NCI-H187 treated with DMSO at 0.1 percent for 48 hours (cell line): ENCODE measurements around the gene GFER.
"Not testable (repeated sequence)": the region's sequence is repeated elsewhere in the genome, so short reads cannot be mapped to it uniquely, and the experiment has no call there.

Source experiments
- DNase-seq: peaks from one replicate; lab custom pipeline; 2025; lab: John Stamatoyannopoulos, UW

The GFER gene

DNA sequence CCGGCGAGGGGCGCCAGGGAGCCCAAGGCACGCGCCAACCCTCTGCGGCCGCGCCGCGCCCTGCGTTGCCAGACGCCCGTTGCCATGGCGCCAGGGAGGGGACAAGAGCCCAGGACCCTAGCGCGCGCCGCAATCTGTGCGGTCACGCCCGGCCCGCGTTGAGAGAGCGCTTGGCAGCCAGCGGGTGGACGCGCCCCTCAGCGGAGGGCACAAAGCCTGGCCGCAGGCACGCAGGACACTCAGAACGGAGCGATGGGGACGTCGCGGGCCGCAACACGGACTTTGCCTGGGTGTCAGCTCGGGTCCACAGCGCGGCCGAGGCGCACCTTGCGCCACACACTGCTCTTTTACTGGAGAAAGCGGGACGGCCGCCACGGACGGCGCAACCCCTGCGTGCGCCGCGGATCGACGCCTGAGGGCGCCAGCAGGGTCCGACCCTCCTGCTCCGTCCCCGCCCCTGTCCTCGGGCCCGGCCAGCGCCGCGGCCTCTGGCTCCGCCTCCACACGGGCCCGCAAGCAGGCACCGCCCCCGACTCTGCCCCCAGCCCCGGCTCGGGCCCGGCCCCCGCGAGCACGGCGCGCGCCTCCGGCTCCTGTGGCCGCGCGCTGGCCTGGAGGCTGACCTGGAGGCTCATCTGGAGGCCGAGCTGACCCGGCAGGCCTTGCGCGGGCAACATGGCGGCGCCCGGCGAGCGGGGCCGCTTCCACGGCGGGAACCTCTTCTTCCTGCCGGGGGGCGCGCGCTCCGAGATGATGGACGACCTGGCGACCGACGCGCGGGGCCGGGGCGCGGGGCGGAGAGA is at the start of gene GFER:
Gene GFER, plus strand, starts transcription at position 650 of the 803 bp plus-strand sequence. Its CDS starts 26 bp downstream, at position 676.
- peak; percentile 60 for DNase-seq

DNA sequence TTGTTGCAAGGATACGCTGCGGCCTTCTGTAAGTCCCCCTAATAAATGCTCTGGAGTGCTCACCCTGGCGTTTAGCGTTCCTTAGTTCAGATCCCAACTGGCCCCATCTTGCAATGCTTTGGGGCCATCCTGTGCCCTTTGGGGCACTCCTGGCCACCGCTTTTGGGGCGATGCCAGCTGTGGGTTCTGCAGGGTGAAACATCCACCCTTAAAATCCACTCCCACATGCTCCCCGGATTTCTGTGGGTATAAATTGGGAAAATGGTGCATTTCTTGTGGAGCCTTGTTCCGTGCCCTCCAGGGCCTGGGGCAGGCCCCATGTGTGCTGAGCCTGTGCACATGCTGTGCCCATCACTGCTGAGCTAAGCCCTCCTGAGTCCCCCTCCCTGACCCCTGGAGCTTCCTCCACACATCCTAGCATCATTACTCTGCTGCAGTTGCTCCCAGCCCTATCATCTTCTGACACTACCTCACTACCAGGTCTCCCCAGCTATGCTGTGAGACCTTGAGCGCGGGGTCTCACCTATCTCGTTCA is 47.0 kb upstream of the GFER start:
- no peak for DNase-seq

DNA sequence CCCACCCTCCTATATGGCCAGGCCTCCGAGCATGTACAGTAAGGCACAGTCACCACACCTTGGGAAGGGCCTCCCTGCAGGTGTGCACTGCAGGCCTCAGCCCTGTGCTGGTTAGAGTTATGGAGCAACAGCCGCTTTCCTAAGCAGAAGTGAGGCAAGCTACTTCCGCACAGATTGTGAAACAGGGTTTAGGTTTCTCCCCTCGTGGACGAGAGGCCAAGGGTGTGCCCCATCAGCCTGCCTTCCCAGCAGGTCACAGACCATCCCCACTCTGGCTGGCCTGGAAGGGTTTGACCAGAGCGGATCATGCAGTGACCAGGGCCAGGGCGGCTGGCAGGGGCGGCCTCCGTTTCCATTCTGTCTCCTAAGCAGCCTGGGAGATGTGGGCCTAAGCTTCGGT is 45.7 kb upstream of the GFER start:
- DNase-seq, result no peak

DNA sequence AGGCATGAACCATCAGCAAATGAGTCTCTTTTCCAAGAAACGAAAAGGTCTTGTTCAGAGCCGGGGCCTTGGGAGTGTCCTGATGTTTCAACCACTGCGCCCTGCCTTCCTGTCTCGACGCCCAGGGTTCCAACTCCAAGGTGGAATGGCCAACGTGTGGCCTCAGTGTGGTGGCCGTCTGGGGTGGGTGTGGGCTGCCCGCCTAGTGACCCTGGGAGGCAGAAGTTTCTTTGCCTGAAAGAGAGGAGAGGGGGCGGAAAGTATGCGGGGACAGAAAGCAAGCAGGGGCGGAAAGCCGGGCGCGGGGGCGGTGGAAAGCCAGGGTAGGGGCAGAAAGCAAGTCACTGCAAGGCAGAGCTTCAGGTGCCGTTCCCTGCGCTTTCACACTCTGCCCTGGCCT is 45.1 kb upstream of the GFER start:
- no peak for DNase-seq

DNA sequence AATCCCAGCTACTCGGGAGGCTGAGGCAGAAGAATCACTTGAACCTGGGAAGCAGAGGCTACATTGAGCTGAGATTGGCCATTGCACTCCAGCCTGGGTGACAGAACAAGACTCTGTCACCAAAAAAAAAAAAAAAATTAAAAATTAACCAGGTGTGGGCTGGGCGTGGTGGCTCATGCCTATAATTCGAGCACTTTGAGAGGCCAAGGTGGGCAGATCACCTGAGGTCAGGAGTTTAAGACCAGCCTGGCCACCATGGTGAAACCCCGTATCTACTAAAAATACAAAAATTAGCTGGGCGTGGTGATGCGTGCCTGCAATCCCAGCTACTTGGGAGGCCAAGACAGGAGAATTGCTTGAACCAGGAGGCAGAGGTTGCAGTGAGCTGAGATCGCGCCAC is 44.2 kb upstream of the GFER start:
- DNase-seq, result not testable (repeated sequence)

DNA sequence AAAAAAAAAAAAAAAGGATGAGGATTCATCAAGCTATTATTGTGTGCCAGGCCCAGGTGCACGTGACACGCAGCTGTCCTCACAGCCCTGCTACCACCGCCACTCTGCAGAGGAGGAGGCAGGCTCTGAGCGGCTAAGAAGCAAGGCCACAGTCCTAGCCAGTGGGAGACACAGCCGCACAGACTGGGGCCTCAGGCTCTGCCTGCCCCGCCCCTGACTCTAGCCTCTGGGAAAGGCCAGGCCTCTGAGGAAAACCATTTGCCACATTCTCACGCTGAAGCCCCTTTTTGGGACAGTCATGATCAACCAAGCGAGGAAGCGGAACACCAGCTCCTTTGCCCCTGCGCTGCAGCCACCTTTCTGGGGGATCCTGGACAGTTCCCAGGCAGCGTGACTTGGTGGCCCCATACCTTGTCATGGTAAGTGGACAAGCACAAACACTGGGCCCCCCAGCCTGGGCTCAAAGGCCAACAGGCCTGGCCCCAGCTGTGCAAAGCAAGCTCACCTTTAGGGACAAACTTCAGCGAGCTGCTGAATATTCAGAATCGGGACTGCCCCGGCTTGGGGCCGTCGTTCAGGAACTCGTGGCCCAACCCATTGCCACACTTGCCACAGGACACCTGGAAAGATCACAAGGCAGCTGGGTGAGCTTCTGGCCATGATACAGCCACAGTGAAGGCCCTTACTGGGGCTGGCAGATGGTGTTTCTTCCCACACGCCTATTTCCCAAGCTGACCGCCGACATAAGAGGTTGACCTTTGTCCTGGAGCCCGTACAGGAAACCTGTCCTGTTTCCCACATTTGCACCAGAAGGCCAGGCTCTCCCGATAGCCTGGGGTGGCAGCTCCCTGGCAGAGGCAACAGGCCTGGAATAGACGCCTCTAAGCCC is 43.5 kb upstream of the GFER start:
- DNase-seq, result no peak

DNA sequence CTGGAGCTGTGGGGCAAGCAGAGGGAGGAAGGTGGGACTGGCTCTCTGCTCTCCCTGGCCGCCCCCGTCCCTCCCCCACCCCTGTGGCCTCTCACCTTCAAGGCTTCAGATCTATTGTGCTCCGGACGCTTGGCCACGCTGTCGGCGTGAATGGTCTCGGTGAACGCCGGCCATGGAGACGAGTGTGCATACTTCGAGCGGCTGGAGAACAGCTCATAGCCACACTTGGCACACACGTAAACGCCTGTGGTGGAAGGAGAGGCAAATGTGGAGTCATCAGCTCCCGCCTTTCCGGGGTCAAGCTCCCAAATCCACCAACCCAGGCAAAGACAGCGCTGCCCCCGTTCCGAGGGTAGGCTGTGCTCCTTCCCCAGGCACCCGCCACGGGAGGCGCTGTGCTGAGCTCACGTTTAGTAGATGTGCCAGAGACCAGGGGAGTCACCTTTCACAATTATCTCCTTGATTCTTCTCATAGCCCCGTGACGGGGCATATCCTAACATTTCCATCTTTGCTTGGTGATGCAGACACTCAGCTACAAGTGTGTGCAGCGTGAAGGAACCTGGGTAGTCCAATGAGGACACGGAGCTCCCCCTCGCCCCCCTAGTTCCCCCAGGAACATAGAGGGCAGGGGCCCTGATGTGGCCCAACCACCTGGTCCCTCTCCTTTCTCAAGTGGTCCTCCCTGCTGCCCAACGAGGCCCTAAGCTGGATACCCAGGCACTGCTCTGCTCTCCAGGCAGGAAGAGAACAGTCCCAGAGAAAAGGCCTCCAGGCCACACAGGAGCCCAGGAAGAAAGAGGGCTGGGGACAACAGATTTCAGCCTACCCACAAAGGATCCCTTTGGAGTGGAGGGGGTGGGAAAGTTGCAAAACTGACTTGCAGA is 42.6 kb upstream of the GFER start:
- no peak for DNase-seq

DNA sequence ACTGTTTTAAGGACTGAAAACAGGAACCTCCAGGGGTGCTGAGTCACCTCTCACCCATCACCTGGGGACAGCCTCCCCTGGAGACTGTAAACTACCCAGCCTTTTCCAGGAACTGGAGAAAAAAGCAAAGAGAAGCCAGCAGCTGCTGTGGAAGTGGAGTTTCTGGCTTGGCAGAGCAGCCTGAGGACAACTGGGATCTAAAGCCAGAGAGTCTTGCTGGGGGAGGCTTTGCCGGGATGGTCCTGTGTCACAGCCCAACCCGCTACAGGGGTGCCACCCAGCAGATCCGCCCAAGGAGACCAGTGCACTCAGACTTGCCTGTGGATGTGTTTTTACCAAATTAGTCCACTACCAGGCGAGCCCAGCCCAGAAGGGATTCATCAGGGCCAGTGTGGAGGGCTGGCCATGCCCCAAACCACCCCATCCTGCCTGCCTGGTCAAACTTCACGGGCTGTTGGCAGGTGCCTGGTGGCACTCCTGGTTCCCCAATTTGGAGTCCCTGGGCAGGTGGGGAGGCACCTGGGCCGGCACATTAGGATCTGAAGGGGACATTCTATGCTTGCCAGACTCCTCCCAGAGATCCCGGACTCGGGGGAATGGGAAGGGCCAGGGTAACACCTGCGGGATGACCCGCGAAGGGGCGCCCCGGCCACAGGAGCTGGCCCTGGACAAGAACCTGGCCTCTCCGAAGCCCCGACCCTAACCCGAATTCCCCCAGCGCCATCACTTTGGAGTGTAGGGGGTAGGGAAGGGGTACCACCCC is 41.8 kb upstream of the GFER start:
- no peak for DNase-seq

DNA sequence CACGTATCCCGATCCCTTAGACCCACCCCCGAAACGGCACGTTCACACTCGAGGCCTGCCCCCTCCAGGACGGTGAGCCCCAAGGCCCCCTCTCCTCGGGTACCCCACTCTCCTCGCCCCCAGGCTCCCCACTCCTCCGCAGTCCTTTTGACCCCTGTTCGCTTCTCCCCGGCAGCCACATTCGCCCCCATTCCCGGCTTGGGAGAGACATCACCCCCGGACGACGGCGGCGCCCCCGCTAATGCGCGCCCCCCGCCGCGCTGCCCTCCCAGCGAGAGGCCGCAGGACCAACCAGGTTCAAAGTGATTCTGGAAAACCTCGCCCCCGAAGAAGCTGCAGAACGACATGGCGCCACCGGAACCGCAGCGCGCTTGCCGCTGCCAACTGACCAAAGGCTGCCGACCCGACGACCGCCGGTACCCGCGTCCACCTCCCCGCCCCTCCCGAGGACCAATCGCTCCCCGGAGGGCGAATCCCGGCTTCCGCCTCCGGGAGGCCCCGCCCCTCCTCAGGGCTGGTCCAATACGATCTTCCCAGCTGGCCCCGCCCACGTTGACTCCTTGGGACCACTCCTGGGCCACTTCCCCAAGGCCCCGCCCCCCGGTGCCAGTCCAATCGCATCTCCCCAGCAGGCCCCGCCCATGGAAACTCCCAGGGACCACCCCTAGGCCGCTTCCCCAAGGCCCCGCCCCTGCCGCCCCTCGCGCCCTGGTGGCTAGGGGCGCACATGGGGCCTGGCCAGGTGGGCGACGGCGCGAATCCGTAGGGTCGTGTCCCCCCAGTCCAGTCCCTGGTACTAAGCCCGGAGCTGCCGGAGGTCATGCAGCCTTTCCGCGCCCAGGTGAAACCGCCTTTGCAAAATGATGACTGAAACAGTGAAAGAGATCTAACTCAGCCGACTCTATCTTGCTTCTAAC is 40.9 kb upstream of the GFER start, which contains the start of gene MSRB1:
Gene MSRB1, minus strand, starts transcription at position 390 of the 917 bp plus-strand sequence. Its CDS starts 43 bp downstream, at position 347.
- peak; percentile 99 for DNase-seq

DNA sequence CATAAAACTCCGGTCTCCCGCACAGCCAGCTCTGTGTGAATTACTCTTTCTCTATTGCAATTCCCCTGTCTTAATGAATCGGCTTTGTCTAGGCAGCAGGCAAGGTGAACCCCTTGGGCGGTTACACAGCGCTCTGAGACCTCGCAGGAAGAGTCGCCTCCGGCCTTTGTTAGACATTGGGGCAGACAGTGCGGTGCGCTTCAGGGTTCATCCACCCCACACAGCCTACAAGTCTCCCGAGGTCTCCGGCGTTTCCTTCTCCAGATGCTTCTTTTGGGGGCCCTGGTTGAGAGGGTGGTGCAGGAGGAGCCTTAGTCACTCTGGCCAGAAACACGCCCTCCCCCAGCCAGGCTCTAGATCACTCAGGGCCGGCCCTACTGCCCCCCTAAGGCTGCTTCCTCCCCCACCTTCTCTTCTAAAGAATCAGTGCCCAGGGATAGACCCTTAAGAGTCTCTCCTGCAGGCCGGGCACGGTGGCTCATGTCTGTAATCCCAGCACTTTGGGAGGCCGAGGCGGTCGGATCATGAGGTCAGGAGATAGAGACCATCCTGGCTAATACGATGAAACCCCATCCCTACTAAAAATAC is 39.3 kb upstream of the GFER start:
- DNase-seq, result no peak

DNA sequence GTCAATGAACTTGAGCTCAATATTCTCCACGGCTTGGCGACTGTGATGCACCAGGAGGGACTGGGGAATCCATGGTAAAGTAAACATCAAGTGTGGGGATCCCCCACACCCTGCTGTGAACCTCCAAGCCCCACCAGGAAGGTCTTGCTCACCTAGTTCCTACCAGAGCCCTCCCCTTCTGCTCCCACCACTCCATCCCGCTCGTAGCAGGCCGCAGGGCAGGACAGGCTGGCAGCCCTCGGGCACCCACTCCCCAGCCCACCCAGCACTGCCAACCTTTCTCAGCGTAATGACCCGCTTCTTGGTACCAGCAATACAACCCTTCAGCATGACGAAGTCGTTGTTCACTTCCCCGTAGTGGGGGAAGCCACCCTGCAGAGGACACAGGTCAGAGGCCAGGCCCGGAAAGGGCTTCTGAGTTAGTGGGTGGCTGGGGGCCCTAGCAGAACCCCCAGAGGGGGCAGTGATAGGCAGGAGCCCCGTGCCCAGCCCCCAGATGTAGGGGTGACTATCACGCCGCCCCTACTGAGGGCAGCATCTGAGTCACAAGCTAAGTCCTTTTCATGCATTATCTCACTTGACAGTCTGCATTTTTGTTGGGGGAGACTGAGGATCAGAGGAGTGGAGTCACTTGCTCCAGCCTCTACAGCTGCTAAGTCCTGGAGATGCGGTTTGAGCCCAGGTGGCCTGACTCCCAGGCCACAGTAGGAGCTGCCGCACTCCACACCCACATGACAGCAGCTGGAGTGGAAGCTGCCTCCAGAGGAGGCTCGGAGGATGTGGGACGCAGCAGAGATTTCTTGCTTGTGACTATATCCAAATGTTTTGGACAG is 38.2 kb upstream of the GFER start:
- DNase-seq, result no peak

DNA sequence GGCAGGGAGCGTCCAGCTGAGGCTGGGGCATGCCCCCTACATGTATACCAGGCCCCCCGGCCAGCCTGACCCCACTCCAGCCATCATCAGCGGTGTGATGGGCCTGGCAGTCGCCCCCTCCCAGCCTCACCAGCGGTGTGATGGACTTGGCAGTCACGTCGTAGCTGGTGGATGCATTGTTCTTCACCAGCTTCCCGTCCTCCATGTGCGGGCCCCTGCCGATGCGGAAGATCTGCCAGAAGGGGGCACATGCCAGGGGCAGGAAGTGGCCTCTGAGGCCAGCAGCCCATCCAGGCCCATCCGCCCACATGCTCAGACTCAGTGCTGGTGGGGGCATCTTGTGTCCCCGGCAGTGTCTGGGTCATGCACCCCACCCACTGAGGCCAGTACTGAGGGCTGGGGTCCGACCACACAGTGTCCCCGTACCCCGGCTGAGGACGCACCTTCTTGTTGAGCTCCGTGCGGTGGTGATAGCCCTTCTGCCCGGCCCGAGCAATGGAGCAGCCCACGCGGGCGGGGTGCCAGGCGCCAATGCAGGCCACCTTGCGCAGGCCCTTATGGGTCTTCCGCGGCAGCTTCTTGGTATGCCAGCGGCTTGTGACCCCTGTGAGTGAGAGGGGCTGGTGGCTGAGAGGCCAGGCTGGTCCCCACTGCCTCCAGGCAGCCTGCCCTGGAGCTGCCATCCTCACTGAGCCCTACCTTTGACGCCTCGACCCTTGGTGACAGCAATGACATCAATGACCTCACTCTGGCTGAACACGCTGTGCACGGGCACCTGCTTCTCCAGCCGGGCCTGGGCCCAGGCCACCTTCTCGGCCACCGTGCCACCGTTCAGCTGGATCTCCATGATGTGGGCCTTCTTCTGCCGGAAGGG is 37.3 kb upstream of the GFER start:
- no peak for DNase-seq

DNA sequence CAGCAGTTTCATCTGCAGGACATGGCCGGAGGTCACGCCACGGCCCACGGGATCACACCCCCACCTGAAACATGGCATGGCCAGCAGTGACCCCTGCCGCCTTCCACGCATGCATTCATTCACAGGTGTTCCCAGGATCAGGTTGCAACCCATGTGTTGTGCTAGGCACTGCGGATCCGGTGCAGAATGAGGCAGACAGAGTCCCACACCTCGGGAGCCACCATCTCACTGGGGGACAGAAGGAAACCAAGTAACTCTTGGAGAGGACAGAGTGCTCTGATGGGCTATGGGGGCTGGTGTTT is 36.7 kb upstream of the GFER start:
- no peak for DNase-seq

DNA sequence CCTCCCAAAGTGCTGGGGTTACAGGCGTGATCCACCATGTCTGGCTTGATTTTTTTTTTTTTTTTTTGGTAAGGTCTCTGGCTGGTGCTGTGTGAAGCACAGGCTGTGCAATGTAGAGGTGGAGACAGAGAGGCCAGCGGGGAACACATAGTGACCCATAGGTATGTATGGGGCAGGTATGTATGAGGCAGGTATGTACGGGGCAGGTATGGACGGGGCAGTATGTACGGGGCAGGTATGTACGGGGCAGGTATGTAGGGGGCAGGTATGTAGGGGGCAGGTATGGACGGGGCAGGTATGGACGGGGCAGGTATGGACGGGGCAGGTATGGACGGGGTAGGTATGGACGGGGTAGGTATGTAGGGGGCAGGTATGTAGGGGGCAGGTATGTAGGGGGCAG is 34.5 kb upstream of the GFER start:
- no peak for DNase-seq

DNA sequence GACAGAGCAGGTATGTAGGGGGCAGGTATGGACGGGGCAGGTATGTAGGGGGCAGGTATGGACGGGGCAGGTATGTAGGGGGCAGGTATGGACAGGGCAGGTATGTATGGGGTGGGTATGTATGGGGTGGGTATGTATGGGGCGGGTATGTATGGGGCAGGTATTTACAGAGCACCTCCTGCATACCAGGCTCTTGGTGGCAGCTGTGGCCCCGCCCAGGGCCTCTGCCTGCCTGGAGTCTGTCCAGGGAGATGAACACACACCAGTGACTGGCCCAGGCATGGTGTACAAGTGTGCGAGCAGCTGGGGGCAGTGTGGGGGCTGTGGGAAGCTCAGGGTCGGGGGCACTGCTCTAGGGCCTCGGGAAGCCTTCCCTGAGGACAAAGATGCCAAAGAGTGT is 33.9 kb upstream of the GFER start:
- DNase-seq, result no peak

DNA sequence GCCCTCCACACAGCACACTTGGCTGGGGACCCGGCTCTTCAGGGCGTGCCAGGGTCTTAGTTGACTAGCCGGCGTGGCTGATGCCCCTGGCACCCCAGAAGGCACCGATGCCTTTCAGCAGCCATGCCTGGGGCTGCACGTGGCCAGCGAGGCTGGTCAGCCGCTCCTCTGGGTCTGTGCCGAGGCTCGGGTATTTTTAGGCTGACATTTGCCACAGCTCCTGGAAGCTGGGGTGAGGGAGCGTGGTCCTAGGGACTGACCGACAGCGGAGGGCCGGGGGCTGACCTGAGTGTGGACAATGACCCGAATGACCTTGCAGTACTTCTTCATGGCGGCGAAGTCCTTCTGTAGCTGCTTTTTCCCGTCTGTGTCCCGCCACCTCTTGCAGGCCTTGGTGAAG is 33.4 kb upstream of the GFER start:
- no peak for DNase-seq

DNA sequence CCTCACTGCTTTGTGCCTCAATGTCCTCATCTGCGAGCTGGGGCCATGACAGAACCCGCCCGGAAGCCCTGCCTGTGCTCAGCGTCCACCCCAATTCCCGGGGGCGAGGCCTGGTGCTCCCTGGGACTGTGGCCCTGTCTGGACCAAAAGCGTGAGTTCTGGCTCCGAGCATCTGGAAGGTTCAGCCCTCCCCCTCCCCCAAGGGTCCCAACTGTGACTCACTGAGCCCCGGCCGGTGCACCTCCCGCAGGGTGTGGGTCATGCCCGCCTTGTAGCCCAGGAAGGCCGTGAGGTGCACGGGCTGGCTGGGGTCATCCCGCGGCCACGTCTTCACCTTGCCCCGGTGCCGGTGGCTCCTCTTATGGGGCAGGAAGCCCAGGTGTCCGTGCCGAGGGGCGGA is 30.3 kb upstream of the GFER start:
- no peak for DNase-seq
